Ascending aorta (tissue), 2 donors: Measurements from ENCODE around the gene MCHR2. TPM values are rescaled to one million over a fixed set of nuclear protein-coding genes. Genes with fewer than 3 reads are reported as not detected.

Experiments
- DNase-seq, 2 donors: peaks; one replicate each; pipeline ENCODE4 v3.0.0-alpha.2; 2019; ENCODE audit warnings: low spot score in 2 of 2
- H3K27ac ChIP-seq, 2 donors: fragments of 200-600 bp; sonication (generic); one replicate each; pipeline ENCODE4 v1.5.1; 2016 to 2017; ENCODE audit warnings: mild to moderate bottlenecking in 1 of 2
- H3K27me3 ChIP-seq: fragments of 200-600 bp; sonication (generic); one replicate; pipeline ENCODE4 v1.5.1; 2017
- H3K36me3 ChIP-seq, 2 donors: fragments of 200-600 bp; sonication (generic); one replicate each; pipeline ENCODE4 v1.5.1; 2016
- H3K4me1 ChIP-seq, 2 donors: fragments of 200-600 bp; sonication (generic); one replicate each; pipeline ENCODE4 v1.5.1; 2016 to 2017; ENCODE audit warnings: mild to moderate bottlenecking in 1 of 2
- H3K4me3 ChIP-seq, 2 donors: fragments of 200-600 bp; sonication (generic); one replicate each; pipeline ENCODE4 v1.5.1; 2016 to 2017; ENCODE audit warnings: mild to moderate bottlenecking in 1 of 2
- H3K9me3 ChIP-seq, 2 donors: fragments of 200-600 bp; sonication (generic); one replicate each; pipeline ENCODE4 v1.5.1; 2016
- CTCF ChIP-seq, 3 experiments: fragments of 200-600 bp in 2 of 3; fragments of 450-650 bp in 1 of 3; sonication (generic) in 2 of 3; IDR thresholded peaks; one replicate each; pipeline ENCODE4 v1.5.1; 2016 to 2019; ENCODE audit warnings: antibody characterized with exemption in 3 of 3, mild to moderate bottlenecking in 1 of 3, moderate library complexity in 1 of 3
- intact Hi-C: fragments of 100-400 bp; cut with DNase I; formaldehyde crosslinking; loops from one replicate; pipeline ENCODE4 v1.15.1; 2023
- total RNA-seq: library from RNA; depleted of rRNA; stranded (reverse); fragments of >200 nt; gene quantifications from one replicate; pipeline ENCODE4 v1.1.0, GENCODE V29; 2016

Gene MCHR2
- total RNA-seq, 1 donor from 2014 or later, result not detected

- TF ChIP-seq CTCF (IDR thresholded peaks at IDR 0.05), result no peak
- Histone ChIP-seq H3K4me3 (no peak overlapping the region), H3K27me3 (no peaks in the 10 kb centered on the region), H3K36me3 (no peaks in the 10 kb centered on the region), H3K9me3 (no peaks in the 10 kb centered on the region), H3K4me1 (no peaks in the 10 kb centered on the region), H3K27ac (no peak overlapping the region)
- no peak for DNase-seq
- intact Hi-C loops, result loop anchor here (10.0 kb wide), 1 partner anchor 646 kb away; no protein-coding TSS in a partner anchor
These were observed 14.8 kb upstream of the MCHR2 start for GRCh38 chr6:100008857-100009256.

GRCh38 chr6:100001915-100002388, 7.9 kb upstream of the MCHR2 start:
- TF ChIP-seq CTCF (IDR thresholded peaks at IDR 0.05), result peak; percentile 45 to 85 (median 77)
- no peaks in the 10 kb centered on the region for H3K4me1 ChIP-seq
- no peaks in the 10 kb centered on the region for H3K27me3 ChIP-seq
- no peak overlapping the region for H3K27ac ChIP-seq
- no peak overlapping the region for H3K4me3 ChIP-seq
- H3K9me3 ChIP-seq, result no peaks in the 10 kb centered on the region
- no peaks in the 10 kb centered on the region for H3K36me3 ChIP-seq
- intact Hi-C loops, result loop anchor here (1.0 to 10.0 kb wide), 3 partner anchors 99 to 653 kb away; no protein-coding TSS in a partner anchor
- DNase-seq, result no peak

GRCh38 chr6:99997141-99997540, 3.1 kb upstream of the MCHR2 start:
- H3K9me3 ChIP-seq, result no peaks in the 10 kb centered on the region
- no peak for DNase-seq
- peaks cover 4% of the 10 kb centered on the region for H3K27me3 ChIP-seq
- intact Hi-C loops, result no loop called here
- H3K4me3 ChIP-seq, result no peak overlapping the region
- no peaks in the 10 kb centered on the region for H3K36me3 ChIP-seq
- no peaks in the 10 kb centered on the region for H3K4me1 ChIP-seq
- no peak overlapping the region for H3K27ac ChIP-seq
- TF ChIP-seq CTCF (IDR thresholded peaks at IDR 0.05), result no peak

DNA sequence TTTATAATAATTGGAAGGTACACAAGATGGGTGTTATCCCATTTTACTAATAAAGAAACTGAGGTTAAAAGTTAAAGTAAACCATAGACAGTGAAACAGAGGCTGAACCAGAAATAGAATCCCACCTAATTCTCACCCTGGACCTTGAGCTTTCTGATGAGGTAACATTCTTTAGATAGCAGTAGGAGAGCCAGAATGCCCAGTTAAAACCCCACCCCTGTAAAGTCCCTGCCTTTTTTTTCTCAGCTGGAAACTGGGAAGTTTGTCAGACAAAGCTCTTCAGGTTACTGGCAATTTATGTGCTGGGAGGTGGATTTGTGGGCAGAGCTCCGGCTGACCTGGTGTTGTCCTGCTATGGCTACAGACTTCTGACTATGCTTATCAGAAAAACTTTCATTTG, 1.9 kb upstream of the MCHR2 start:
- Histone ChIP-seq H3K9me3 (no peaks in the 10 kb centered on the region), H3K27ac (no peak overlapping the region), H3K4me1 (no peaks in the 10 kb centered on the region), H3K36me3 (no peaks in the 10 kb centered on the region), H3K4me3 (no peak overlapping the region), H3K27me3 (peaks cover 4% of the 10 kb centered on the region)
- intact Hi-C loops, result no loop called here
- TF ChIP-seq CTCF (IDR thresholded peaks at IDR 0.05), result no peak
- no peak for DNase-seq

- intact Hi-C loops, result no loop called here
- H3K9me3 ChIP-seq, result no peaks in the 10 kb centered on the region
- peaks cover 4% of the 10 kb centered on the region for H3K27me3 ChIP-seq
- DNase-seq, result no peak
- H3K4me1 ChIP-seq, result no peaks in the 10 kb centered on the region
- H3K36me3 ChIP-seq, result no peaks in the 10 kb centered on the region
- peak overlapping the region in 1 of 2 donors; percentile 18 for H3K4me3 ChIP-seq
- no peak overlapping the region for H3K27ac ChIP-seq
- TF ChIP-seq CTCF (IDR thresholded peaks at IDR 0.05), result no peak
These were observed 884 bp downstream of the MCHR2 start for GRCh38 chr6:99993146-99993532.

GRCh38 chr6:99991955-99992354, 2.1 kb downstream of the MCHR2 start:
- Histone ChIP-seq H3K27ac (no peak overlapping the region), H3K36me3 (no peaks in the 10 kb centered on the region), H3K4me1 (no peaks in the 10 kb centered on the region), H3K27me3 (peaks cover 4% of the 10 kb centered on the region), H3K4me3 (no peak overlapping the region), H3K9me3 (no peaks in the 10 kb centered on the region)
- intact Hi-C loops, result no loop called here
- DNase-seq, result no peak
- no peak for TF ChIP-seq CTCF (IDR thresholded peaks at IDR 0.05)
